Activated T-cell treated with anti-CD3 and anti-CD28 coated beads for 24 hours (primary cell): ENCODE data around the gene SYNJ2.

ENCODE experiments used
- DNase-seq: peaks from one replicate; pipeline ENCODE4 v3.0.0-alpha.2; 2020; ENCODE audit warnings: low read depth

The SYNJ2 gene

DNA sequence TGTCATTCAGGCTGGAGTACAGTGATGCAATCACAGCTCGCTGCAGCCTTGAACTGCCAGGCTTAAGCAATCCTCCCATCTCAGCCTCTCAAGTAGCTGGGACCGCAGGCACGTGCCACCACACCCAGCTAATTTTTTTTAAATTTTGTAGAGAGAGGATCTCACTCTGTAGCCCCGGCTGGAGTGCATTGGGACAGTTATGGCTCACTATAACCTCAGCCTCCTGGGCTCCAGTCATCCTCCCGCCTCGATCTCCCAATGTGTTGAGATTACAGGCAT, 99.9 kb downstream of the SYNJ2 start:
- DNase-seq, result no peak

DNA sequence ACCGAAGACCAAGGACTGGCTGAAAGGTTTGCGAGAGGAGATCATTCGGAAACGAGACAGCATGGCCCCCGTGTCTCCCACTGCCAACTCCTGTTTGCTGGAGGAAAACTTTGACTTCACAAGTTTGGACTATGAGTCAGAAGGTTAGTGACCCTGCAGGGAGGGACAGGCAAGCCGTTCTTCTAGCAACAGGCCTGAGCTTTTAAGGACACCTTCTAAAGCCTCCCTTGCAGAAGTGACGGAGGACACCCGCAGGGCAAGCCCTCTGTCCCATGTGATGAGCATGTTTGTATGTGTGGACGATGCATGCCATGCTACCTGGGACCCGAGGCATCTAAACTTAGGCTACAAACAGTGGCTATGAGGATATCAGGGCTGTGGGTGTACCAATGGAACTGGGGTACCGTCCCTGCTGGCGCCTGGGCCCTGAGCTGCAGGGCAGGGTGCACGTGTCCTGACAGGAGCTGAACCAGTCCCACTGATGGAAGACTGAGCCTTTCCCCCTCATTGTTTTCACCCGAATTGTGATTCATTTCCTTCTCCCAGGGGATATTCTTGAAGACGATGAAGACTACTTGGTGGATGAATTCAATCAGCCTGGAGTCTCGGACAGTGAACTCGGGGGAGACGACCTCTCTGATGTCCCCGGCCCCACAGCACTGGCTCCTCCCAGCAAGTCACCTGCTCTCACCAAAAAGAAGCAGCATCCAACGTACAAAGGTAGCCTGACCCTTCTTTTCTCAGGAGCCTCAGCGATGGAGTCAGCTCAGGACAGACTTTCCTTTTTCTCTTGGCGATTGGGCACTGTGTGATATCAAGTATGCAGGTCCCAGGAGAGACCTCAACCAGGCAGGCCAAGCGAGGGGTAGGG, 102.0 kb downstream of the SYNJ2 start:
- DNase-seq, result no peak

DNA sequence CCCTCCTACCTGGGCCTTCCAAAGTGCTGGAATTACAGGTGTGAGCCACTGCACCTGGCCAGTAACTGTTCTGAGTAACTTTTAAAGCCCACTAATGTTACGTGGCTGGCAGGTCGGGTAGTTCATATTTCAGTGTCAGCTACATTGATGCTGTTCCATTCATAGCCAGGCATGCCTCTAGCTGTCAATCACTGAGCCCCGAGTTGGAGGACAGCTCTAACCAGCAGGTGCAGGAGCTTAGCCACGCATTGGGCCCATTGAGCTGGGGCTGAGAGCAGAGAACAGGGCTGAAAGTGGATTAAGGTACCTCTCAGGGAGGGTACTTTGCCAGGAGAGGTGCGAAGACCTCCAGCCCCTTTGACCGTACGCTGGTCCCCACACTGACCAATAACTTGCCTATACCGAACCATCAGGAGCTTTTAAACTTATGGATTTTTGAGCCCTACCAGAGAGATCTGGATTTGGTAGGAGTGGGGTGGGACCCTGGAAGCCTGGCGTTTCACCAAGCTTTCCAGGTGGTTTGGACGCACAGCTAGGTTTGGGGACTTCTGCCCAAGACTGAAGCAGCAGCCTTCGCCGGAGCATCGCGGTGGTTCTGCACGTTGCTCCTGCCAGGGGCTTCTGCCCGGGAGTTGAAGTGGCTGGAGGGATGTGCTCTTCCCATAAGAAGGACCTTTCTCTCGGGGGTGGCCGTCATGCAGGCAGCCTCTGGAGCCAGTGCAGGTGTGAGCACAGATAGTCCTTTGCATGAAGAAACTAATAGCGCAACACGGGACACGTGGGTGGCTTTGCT, 103.8 kb downstream of the SYNJ2 start:
- DNase-seq, result no peak

DNA sequence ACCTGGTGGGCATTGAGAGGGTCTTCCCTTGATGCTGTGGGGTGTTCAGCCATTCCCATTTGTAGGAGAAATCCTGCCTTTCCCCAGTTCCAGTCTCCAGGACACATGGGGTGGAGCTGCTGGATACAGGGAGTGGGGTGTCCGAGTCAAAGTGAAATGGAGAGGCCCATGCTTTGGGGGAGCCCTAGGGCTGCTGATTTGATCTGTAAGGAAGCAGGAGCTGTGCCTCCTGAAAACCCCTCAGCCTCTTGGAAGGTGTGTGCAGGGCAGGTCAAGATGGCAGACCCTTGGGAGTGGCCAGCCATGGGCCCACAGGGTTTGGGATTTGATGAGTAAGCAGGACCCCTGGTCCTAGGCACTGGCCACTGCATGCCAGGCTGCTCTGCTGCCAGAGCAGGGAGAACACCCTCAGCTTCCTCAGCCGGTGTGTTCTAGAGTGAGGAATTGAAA, 104.4 kb downstream of the SYNJ2 start:
- DNase-seq, result no peak

DNA sequence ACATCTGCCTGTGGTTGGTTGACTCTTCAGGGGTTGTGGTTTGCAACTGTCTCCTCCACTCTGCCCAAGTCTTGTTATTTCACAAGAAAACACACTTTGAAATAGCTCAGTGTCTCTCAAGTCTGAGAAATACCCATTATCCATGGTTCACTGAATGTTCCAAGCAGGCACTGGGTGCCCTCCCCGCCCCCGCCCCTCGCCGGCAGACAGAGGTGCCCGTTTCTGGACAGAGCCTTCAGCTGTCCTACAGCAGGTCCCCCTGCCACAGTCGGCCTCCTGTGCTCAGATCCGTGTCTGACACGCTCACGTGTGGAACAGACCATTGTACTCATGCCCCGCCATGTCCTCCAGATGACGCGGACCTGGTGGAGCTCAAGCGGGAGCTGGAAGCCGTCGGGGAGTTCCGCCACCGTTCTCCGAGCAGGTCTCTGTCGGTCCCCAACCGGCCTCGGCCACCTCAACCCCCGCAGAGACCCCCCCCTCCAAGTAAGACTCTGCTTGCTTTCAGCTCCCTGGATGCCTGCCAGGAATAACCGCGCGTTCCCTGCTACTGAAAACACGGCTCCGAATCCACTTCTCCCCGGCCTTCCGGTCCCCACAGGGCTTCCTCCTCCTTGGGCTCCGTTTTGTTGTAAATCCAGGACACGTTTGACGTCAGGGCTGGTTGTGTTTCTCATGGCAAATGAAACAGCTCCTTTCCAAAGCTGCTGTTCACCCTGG, 105.0 kb downstream of the SYNJ2 start:
- DNase-seq, result no peak

DNA sequence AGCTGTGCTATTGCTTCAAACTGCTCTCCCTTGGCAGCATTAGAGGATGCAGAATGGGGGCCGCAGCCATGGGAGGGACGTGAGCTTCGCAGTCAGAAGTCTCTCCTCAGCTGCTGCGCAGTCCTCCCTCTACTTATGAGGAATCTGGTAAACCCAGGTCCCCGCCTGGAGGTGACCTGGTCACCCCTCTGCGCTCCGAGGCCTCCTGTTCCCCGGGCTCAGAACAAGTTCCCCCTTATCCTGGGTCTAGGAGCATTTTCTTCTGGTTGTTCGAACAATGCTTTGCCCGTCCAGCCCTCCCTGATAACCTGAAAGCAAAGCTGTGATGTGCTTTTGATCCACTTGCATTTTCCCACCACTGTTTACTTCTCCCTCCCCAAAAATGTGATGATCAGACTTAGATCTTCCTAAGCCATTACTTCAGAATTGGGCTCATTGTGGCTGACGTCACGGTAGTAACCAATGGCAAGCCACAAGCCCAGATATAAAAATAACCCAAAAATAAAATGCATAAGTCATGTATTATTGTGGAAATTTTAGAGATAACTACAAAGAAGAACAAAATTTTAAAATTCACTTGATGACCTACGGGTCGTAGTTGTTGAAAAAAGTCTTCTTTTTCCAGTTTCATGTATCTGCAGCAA, 105.7 kb downstream of the SYNJ2 start:
- no peak for DNase-seq

DNA sequence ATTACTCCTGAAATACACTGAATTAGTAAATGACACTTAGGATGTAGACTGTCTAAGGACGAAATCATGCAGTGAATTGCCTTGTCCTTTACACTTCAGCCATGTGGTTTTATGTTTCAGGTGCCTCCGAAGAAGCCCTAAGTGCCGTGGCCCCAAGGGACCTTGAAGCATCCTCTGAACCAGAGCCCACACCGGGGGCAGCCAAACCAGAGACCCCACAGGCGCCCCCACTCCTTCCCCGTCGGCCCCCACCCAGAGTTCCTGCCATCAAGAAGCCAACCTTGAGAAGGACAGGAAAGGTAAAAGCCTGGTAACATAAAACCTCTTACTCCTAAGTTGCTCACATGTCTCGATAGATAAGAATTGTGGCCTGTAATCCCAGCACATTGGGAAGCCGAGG, 111.1 kb downstream of the SYNJ2 start:
- DNase-seq, result no peak

DNA sequence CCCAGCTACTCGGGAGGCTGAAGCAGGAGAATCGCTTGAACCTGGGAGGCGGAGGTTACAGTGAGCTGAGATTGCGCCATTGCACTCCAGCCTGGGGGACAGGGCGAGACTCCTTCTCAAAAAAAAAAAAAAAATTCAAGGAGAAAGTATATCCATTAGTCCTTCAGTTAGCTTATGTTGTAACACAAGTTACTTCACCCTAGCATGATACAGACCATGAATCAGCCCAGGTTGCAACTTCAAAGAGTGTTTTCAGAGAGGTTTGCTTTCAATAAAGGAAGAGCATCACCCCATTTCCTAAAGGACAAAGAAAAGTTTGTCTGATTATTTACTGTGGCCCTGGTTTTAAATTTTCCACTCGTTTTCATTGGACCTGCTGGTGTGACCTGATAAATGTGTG, 113.4 kb downstream of the SYNJ2 start:
- DNase-seq, result no peak

DNA sequence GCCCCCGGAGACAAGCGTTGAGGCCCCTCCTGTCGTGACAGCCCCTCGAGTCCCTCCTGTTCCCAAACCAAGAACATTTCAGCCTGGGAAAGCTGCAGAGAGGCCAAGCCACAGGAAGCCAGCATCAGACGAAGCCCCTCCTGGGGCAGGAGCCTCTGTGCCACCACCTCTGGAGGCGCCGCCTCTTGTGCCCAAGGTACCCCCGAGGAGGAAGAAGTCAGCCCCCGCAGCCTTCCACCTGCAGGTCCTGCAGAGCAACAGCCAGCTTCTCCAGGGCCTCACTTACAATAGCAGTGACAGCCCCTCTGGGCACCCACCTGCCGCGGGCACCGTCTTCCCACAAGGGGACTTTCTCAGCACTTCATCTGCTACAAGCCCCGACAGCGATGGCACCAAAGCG, 114.0 kb downstream of the SYNJ2 start:
- DNase-seq, result no peak

DNA sequence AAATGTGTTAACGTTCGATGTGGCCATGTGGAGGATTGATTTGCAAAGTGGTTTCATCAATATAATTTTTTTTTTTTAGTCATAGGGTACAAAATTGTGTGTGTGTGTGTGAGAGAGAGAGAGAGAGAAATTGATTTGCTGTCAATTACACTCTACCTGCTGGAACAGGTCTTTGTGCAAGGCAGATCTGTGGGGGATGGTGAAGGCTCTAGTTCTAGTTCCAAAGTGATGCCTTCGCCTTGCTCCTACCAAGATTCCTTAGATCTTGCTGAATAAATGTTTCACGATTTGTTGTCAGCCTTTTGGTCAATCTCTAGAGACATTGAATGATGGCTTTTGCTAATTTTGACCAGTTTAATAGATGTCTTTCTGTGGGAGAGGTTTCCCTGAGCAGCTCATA, 121.6 kb downstream of the SYNJ2 start:
- DNase-seq, result no peak

DNA sequence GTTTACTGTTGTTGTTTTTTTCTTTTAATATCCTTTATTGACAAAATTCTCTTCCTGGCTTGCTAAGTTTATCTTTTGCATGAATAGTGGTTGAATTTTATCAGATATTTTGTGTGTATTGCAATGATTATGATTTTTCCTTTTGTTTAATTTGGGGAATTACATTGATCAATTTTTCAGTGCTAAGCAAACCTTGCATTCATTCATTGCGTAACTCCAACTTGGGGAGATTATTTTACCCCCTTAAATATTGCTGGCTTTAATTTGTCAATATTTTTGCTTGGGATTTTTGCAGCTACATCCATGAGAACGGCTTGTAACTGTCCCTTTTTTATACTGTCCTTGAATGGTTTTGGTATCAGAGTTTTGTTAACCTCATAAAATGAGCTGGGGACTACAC, 123.0 kb downstream of the SYNJ2 start:
- no peak for DNase-seq

DNA sequence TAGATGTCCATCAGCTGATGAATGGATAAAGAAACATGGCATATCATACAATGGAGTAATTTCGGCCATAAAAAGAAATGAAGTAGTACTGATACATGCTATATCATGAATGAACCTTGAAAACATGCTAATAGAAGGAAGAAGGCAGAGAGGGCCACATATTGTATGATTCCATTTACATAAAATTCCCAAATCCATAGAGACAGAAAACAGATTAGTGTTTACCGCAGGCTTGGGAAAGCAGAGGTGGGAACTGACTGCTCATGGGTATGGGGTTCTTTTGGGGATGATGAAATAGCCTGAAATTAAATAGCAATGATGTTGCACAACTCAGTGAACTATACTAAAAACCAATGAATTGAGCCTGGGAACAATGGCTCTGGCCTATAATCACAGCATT, 128.1 kb downstream of the SYNJ2 start:
- DNase-seq, result no peak

DNA sequence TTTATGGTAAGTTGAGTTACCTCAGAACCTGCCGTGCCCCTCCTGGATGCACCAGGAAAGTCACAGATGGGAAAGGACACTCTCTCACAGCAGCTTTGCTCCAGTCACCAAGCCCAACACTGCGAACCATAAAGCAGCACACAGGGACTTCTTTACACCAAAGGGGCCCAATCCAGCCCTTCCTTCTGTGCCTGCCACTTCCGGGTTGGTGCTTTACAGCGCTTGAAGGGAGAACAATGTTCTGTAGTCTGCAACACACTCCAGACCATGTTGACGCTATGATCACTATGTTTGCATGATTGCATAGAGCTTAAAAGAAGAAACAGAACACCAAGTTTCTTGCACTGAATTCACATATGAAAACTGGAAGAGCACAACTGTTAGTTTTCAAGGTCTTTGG, 129.3 kb downstream of the SYNJ2 start:
- DNase-seq, result no peak

DNA sequence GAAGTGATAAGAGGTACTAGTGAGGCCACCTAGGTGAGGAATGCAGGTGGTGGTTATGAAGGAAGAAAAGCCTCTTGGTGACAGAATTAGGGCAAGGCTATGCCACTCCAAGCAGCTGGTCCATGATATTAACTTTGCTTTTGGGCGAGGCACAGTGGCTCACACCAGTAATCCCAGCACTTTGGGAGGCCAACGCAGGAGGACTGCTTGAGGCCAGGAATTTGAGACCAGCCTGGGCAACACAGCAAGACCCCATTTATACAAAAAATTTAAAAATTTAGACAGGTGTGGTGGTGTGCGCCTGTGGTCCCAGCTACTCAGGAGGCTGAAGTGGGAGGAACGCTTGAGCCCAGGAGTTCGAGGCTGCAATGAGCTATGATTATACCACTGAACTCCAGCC, 130.3 kb downstream of the SYNJ2 start:
- no peak for DNase-seq

DNA sequence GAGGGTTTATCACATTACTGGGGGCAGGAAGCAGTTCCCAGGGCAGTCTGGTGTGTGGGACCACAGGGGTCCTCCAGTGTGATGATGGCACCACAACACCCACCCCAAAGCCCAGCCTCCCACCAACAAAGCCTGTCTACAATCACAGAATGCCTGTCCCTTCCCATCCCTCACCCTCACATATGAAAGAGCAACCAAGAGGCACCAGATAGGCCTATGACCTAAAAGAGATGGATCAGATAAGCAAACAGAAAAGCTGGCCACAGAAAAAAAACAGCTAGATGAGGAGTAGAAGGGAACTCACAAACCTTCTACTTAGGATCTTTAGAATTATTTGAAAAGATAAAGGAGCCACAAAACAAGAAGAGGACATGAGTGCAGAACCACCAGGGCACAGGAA, 132.1 kb downstream of the SYNJ2 start:
- DNase-seq, result no peak

DNA sequence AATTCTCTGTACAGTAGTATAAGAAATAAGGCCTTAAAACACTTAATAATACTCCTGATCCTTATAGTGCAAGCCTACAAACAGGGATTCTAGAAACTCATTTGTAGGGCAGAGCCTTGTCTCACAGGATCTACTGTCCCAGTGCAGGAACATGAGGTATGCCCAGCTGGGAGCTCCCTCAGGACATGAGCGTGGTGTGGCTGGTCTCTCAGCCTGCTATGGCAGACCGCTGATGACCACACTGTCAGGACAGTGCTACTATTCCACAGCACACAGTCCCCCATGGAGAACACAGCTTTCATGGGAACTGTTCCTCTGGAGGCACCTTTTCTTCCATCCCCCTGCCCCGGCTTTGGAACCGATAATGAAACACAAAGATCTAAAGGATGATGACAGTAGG, 133.4 kb downstream of the SYNJ2 start:
- DNase-seq, result no peak

DNA sequence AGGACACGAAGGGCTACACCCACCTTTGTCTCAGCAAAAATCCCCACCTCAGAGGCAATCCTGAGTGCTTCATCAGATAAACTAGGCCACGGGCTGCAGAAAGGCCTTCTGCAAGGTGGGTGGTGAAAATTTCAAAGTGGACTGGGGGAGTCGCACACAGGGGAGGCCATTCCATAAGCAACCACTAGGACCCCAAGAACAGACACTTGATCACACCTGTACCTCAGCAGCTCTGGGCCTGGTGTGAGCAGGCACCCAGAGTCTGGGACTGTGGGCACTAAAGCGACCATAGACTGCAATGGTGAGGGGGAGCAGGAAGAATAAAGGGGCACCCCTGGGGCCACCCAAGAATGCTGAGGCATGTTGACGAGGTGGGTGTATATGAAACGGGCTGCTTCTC, 133.8 kb downstream of the SYNJ2 start:
- DNase-seq, result no peak

DNA sequence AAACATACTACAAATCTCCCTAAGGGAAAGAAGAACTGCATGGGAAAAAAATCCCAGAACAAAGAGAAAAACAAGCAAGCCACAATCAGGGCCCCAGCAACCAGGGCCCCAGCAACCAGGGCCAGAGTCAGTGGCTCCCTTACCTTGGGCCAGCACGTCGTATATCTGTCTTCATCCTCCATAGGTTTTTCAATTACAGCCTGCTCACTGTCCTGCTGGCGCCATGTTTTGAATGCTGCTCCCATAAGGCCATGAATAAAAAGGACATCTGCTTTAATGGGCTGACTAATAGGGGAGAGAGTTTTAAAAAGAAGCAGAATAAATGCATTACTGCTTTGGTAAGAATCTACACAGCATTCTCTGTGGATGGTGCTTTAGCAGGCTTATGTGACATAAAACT, 137.2 kb downstream of the SYNJ2 start:
- DNase-seq, result no peak

DNA sequence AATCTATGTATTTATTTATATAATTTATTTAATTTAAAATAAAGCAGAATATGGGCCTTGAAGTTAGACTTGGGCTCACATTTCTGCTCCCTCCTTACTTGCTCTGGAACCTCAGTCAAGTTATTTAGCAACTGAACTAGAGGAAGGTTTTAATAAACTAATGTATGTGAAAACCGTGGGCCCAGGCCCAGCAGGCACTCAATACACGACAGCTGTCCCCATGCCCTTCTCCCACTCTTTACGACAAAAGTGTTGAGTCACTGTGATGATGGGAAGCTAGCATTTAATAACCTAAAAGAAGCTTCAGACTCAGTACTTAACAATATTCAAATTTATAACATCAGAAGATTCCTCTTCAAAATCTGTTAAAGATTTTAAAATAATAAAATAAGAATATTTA, 139.7 kb downstream of the SYNJ2 start:
- no peak for DNase-seq

DNA sequence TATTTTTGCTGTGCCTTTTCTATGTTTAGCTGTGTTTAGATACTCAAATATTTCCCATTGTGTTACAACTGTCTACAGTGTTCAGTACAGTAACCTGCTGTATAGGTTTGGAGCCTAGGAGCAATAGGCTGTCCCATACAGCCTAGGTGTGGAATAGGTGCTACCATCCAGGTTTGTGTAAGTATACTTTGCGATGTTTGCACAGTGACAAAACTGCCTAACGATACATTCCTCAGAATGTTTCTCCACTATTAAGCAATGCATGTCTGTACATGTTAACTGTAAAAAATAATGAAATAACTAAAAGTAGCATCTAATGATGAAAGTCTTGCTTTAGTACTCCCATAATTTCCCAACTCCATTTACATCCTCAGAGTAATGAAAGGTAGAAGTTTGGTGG, 140.4 kb downstream of the SYNJ2 start:
- DNase-seq, result no peak

DNA sequence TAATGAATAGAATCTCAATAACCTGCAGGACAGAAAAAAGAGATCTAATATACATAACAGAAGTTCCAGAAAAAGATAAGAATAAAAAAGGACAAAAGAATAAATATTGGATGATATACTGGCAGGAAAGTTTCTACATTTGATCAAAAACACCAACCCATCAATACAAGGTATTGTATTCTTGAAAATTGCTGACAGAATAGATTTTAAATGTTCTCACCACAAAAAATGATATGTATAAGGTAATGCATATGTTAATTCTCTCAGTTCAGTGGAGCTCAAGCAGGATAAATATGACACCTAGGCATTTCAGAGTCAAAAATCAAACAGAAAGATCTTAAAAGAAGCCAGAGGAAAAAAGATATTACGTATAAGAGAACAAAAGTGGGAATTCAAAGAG, 142.6 kb downstream of the SYNJ2 start:
- no peak for DNase-seq

DNA sequence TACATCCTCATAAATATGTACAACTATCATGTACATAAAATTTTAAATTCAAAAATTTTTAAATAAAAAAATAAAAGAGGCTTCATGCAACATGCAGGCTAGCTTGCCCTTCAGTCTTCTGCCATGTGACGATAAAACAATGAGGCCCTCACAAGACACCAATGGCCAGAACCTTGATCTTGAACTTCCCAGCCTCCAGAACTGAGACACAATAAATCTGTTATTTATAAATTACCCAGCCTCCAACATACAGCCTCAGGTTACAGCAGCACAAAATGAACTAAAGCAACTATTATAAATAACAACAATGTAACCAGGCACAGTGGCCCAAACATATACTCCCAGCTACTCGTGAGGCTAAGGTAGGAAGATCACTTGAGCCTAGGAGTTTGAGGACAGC, 143.6 kb downstream of the SYNJ2 start:
- DNase-seq, result no peak

DNA sequence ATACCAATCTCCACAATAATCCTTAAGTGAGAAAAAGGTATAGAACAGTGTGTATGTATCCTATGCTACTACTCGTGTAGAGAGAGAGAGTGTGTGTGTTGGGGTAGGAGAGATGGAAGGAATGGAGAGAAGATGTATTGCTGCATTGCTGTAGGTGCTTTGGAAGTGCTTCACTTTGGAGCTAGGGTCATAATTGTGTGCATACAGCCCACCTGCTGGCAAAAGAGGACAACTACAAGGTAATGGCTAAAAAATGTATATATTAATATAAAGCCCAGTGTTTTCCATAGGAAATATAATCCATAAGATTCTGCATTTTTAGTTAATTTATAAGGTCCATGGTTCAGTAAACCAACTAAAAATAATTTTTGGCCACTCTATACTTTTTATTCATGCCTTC, 150.3 kb downstream of the SYNJ2 start:
- DNase-seq, result no peak
